HCT116 (cell line): ENCODE measurements around the gene ENPP6. TPM values are rescaled to one million over a fixed set of nuclear protein-coding genes. Genes with fewer than 3 reads are reported as not detected.

Source experiments
- ATAC-seq: fragments of 200-7000 bp; cut with Tn5 transposase; 2 replicates; pipeline ENCODE4 v1.9.1; 2020; ENCODE audit warnings: mild to moderate bottlenecking, moderate library complexity
- BruUV-seq: library from RNA; stranded (reverse); fragments of 400-500 nt; replicated peaks from 2 replicates; lab custom pipeline; 2021; lab: Mats Ljungman, UMichigan
- CTCF ChIA-PET: fragments of 300-600 bp; sonication (Branson Sonifier 250); formaldehyde crosslinking; loops from one replicate; lab custom pipeline; 2021; ENCODE audit warnings: antibody characterized with exemption; lab: Charles Lee
- POLR2A ChIA-PET: fragments of 300-600, 350-600 bp; sonication (Branson Sonifier 250); formaldehyde crosslinking; loops from one replicate; lab custom pipeline; 2021; ENCODE audit warnings: antibody characterized with exemption; lab: Charles Lee
- RAD21 ChIA-PET, 2 experiments: fragments of 300-600 bp; sonication (Branson Sonifier 250); formaldehyde crosslinking; loops; one replicate each; lab custom pipeline; 2023; ENCODE audit warnings: low total read pairs in 2 of 2; ENCODE audit not compliant: uncharacterized antibody in 2 of 2, unreplicated experiment in 2 of 2, low non-redundant PET in 1 of 2; lab: Charles Lee
- DNase-seq: peaks from one replicate; pipeline ENCODE4 v3.0.0-alpha.2; 2010; ENCODE audit warnings: low read depth, low spot score
- H2AFZ ChIP-seq: fragments of 200-600 bp; shearing (Covaris generic), sonication (generic); 2 replicates; pipeline ENCODE4 v1.6.1; 2017; ENCODE audit warnings: low read depth, mixed run types, mixed read lengths, antibody characterized with exemption, low read length; ENCODE audit not compliant: poor library complexity, severe bottlenecking
- H3K27ac ChIP-seq: 2 replicates; pipeline ENCODE4 v1.5.1; 2012; ENCODE audit warnings: low read depth, low read length
- H3K27me3 ChIP-seq: fragments of 200-600 bp; sonication (generic); 2 replicates; pipeline ENCODE4 v1.6.1; 2016; ENCODE audit warnings: mixed run types, low read length, mixed read lengths; ENCODE audit not compliant: insufficient read depth
- H3K36me3 ChIP-seq, 2 experiments: fragments of 200-500 bp in 1 of 2; fragments of 200-600 bp in 1 of 2; sonication (Bioruptor generic) in 1 of 2; sonication (generic) in 1 of 2; 2 replicates each; pipeline versions ENCODE4 v1.5.1 to v1.6.1; 2014 to 2016; ENCODE audit warnings: low read length in 2 of 2, inconsistent platforms in 1 of 2, mixed read lengths in 1 of 2, mixed run types in 1 of 2; ENCODE audit not compliant: insufficient read depth in 2 of 2, control insufficient read depth in 1 of 2
- H3K4me1 ChIP-seq, 2 experiments: fragments of 200-600 bp in 1 of 2; sonication (generic) in 1 of 2; 2 replicates each; pipeline versions ENCODE4 v1.5.1 to v1.6.1; 2012 to 2017; ENCODE audit warnings: low read length in 2 of 2, inconsistent platforms in 1 of 2, mild to moderate bottlenecking in 1 of 2, mixed read lengths in 1 of 2, mixed run types in 1 of 2, moderate library complexity in 1 of 2; ENCODE audit not compliant: insufficient read depth in 2 of 2, control insufficient read depth in 1 of 2
- H3K4me2 ChIP-seq: fragments of 200-600 bp; sonication (generic); 2 replicates; pipeline ENCODE4 v1.6.1; 2017; ENCODE audit warnings: mixed run types, low read length, mixed read lengths
- H3K4me3 ChIP-seq, 2 experiments: fragments of 200-600 bp in 1 of 2; sonication (generic) in 1 of 2; replicated peaks in 1 of 2; 2 replicates each; pipeline ENCODE4 v1.5.1; 2011 to 2016; ENCODE audit warnings: low read length in 2 of 2, control low read depth in 1 of 2, low read depth in 1 of 2, mild to moderate bottlenecking in 1 of 2, mixed read lengths in 1 of 2, mixed run types in 1 of 2
- H3K79me2 ChIP-seq: fragments of 200-600 bp; sonication (generic); 2 replicates; pipeline ENCODE4 v1.6.1; 2017; ENCODE audit warnings: mild to moderate bottlenecking, mixed run types, low read length, moderate library complexity, mixed read lengths; ENCODE audit not compliant: insufficient read depth
- H3K9ac ChIP-seq: fragments of 200-600 bp; sonication (generic); 2 replicates; pipeline ENCODE4 v1.6.1; 2016; ENCODE audit warnings: low read length, mixed read lengths
- H3K9me2 ChIP-seq: fragments of 200-600 bp; sonication (generic), shearing (Covaris generic); 2 replicates; pipeline ENCODE4 v1.6.1; 2017; ENCODE audit warnings: mixed run types, mild to moderate bottlenecking, moderate library complexity; ENCODE audit not compliant: insufficient read depth
- H3K9me3 ChIP-seq, 2 experiments: fragments of 200-500 bp in 1 of 2; fragments of 200-600 bp in 1 of 2; sonication (Bioruptor generic) in 1 of 2; sonication (generic) in 1 of 2; 2 replicates each; pipeline ENCODE4 v1.6.1; 2014 to 2017; ENCODE audit warnings: low read length in 2 of 2, mixed read lengths in 2 of 2, inconsistent platforms in 1 of 2, low read depth in 1 of 2, mild to moderate bottlenecking in 1 of 2, mixed run types in 1 of 2, moderate library complexity in 1 of 2; ENCODE audit not compliant: control insufficient read depth in 1 of 2, insufficient read depth in 1 of 2
- H4K20me1 ChIP-seq: fragments of 200-600 bp; sonication (generic), shearing (Covaris generic); 2 replicates; pipeline ENCODE4 v1.6.1; 2017; ENCODE audit warnings: mixed run types, mild to moderate bottlenecking, moderate library complexity; ENCODE audit not compliant: insufficient read depth
- ATF3 ChIP-seq: IDR thresholded peaks from 2 replicates; pipeline ENCODE4 v1.6.1; 2012
- CBX3 ChIP-seq: IDR thresholded peaks from 2 replicates; pipeline ENCODE4 v1.6.1; 2012; ENCODE audit warnings: low read depth
- CTCF ChIP-seq, 3 experiments: fragments of 200-600 bp in 1 of 3; sonication (generic) in 1 of 3; IDR thresholded peaks in 2 of 3; conservative IDR thresholded peaks in 1 of 3; 2 replicates each; pipeline ENCODE4 v1.5.1; 2012 to 2017; ENCODE audit warnings: low read depth in 2 of 3, low read length in 2 of 3, antibody characterized with exemption in 1 of 3, borderline replicate concordance in 1 of 3, control low read depth in 1 of 3, mild to moderate bottlenecking in 1 of 3, mixed read lengths in 1 of 3, mixed run types in 1 of 3, moderate library complexity in 1 of 3; ENCODE audit not compliant: insufficient read depth in 1 of 3
- EGR1 ChIP-seq: IDR thresholded peaks from 2 replicates; pipeline ENCODE4 v1.6.1; 2012; ENCODE audit warnings: low read depth
- ELF1 ChIP-seq: IDR thresholded peaks from 2 replicates; pipeline ENCODE4 v1.6.1; 2012; ENCODE audit warnings: low read depth, borderline replicate concordance
- EZH2 ChIP-seq: fragments of 200-600 bp; sonication (generic); IDR thresholded peaks from 2 replicates; pipeline ENCODE4 v1.6.1; 2017; ENCODE audit warnings: antibody characterized with exemption, mixed run types
- EZH2phosphoT487 ChIP-seq: fragments of 200-600 bp; IDR thresholded peaks from 2 replicates; pipeline ENCODE4 v1.6.1; 2018; ENCODE audit warnings: antibody characterized with exemption, borderline replicate concordance
- FOSL1 ChIP-seq: IDR thresholded peaks from 2 replicates; pipeline ENCODE4 v1.6.1; 2012; ENCODE audit warnings: low read depth
- JUND ChIP-seq: IDR thresholded peaks from 2 replicates; pipeline ENCODE4 v1.6.1; 2012
- MAX ChIP-seq: IDR thresholded peaks from 2 replicates; pipeline ENCODE4 v1.6.1; 2012
- POLR2A ChIP-seq: IDR thresholded peaks from 2 replicates; pipeline ENCODE4 v1.7.0; 2011; ENCODE audit warnings: borderline replicate concordance; ENCODE audit not compliant: insufficient read depth, insufficient read length; ENCODE audit errors: extremely low read depth
- POLR2AphosphoS5 ChIP-seq: IDR thresholded peaks from 2 replicates; pipeline ENCODE4 v1.6.1; 2011; ENCODE audit warnings: mild to moderate bottlenecking, low read depth, low read length, moderate library complexity
- RAD21 ChIP-seq: IDR thresholded peaks from 2 replicates; pipeline ENCODE4 v1.6.1; 2012; ENCODE audit warnings: low read depth, mild to moderate bottlenecking
- SP1 ChIP-seq: IDR thresholded peaks from 2 replicates; pipeline ENCODE4 v1.6.1; 2012; ENCODE audit warnings: low read depth
- SRF ChIP-seq: IDR thresholded peaks from 2 replicates; pipeline ENCODE4 v1.6.1; 2012; ENCODE audit warnings: low read depth
- ZBTB33 ChIP-seq: IDR thresholded peaks from 2 replicates; pipeline ENCODE4 v1.6.1; 2011; ENCODE audit warnings: mild to moderate bottlenecking, low read length, moderate library complexity; ENCODE audit not compliant: insufficient replicate concordance; ENCODE audit errors: extremely low read depth
- ZFX ChIP-seq: fragments of 450-650 bp; IDR thresholded peaks from 2 replicates; pipeline ENCODE4 v1.6.1; 2017
- ZNF274 ChIP-seq: fragments of 200-500 bp; sonication (Bioruptor generic); IDR thresholded peaks from 2 replicates; pipeline ENCODE4 v1.6.1; 2014; ENCODE audit warnings: mild to moderate bottlenecking, low read depth, low read length, inconsistent platforms
- intact Hi-C: fragments of 100-400 bp; cut with micrococcal nuclease; formaldehyde crosslinking; loops from 2 replicates; pipeline ENCODE4 v1.10.0; 2022
- total RNA-seq: library from RNA; stranded (reverse); gene quantifications from one replicate; pipeline ENCODE4 v1.2.1, GENCODE V29; 2021; ENCODE audit not compliant: unreplicated experiment

The ENPP6 gene
- total RNA-seq, 1 experiment from 2014 or later: not detected

GRCh38 chr4:184097241-184097605 is 120.5 kb downstream of the ENPP6 start:
- Histone ChIP-seq H4K20me1 (no peaks in the 10 kb centered on the region), H3K4me3 (no peak overlapping the region), H3K27ac (no peak overlapping the region), H3K9me3 (no peaks in the 10 kb centered on the region), H2AFZ (no peak overlapping the region), H3K36me3 (no peaks in the 10 kb centered on the region), H3K4me2 (no peak overlapping the region), H3K9me2 (no peaks in the 10 kb centered on the region), H3K4me1 (no peaks in the 10 kb centered on the region), H3K27me3 (no peaks in the 10 kb centered on the region), H3K9ac (no peak overlapping the region), H3K79me2 (no peaks in the 10 kb centered on the region)
- ChIA-PET RAD21 (no interaction called here), CTCF (no interaction called here), POLR2A (no interaction called here)
- intact Hi-C loops: no loop called here
- no TSS peak for BruUV-seq
- DNase-seq (no peak), ATAC-seq (no peak)
- TF ChIP-seq CTCF (IDR thresholded peaks at IDR 0.05 in 2 of 3, conservative IDR thresholded peaks at IDR 0.05 in 1 of 3; ENCODE audit: borderline replicate concordance in 1 of 3, insufficient read depth in 1 of 3, low read depth in 2 of 3, low read length in 2 of 3) (peak in 2 of 3 experiments; percentile 31 to 35; a peak in 2 of 6 replicates), MAX (no peak)

GRCh38 chr4:184096561-184097240 is 121.0 kb downstream of the ENPP6 start:
- Histone ChIP-seq H4K20me1 (no peaks in the 10 kb centered on the region), H3K9me3 (no peaks in the 10 kb centered on the region), H2AFZ (no peak overlapping the region), H3K27ac (no peak overlapping the region), H3K4me3 (no peak overlapping the region), H3K79me2 (no peaks in the 10 kb centered on the region), H3K27me3 (no peaks in the 10 kb centered on the region), H3K9ac (no peak overlapping the region), H3K36me3 (no peaks in the 10 kb centered on the region), H3K4me2 (no peak overlapping the region), H3K9me2 (no peaks in the 10 kb centered on the region), H3K4me1 (no peaks in the 10 kb centered on the region)
- ChIA-PET POLR2A (no interaction called here), RAD21 (no interaction called here), CTCF (no interaction called here)
- ATAC-seq (no peak), DNase-seq (no peak)
- no TSS peak for BruUV-seq
- intact Hi-C loops: no loop called here
- no peak for TF ChIP-seq ZNF274
- no peak for TF ChIP-seq POLR2AphosphoS5
- no peak for TF ChIP-seq POLR2A
- TF ChIP-seq CBX3: no peak
- TF ChIP-seq ZFX: no peak
- TF ChIP-seq SRF: no peak
- no peak for TF ChIP-seq ELF1
- no peak for TF ChIP-seq EZH2
- no peak for TF ChIP-seq ZBTB33
- TF ChIP-seq FOSL1: no peak
- TF ChIP-seq RAD21: no peak
- TF ChIP-seq EGR1: no peak
- no peak for TF ChIP-seq ATF3
- TF ChIP-seq JUND: no peak
- TF ChIP-seq EZH2phosphoT487: no peak
- TF ChIP-seq SP1: no peak
- TF ChIP-seq MAX: no peak
